Activated CD4-positive, alpha-beta T cell treated with anti-CD3 and anti-CD28 coated beads for 48 hours (primary cell): ENCODE results near the gene SMCO4.

Experiments used
- DNase-seq: peaks from one replicate; pipeline ENCODE4 v3.0.0-alpha.2; 2020

Gene SMCO4

GRCh38 chr11:93526641-93527583, 16.3 kb downstream of the SMCO4 start:
- DNase-seq = no peak

- no peak for DNase-seq
These were observed 16.9 kb downstream of the SMCO4 start for GRCh38 chr11:93526346-93526633.

- DNase-seq = no peak
These were observed 17.4 kb downstream of the SMCO4 start for GRCh38 chr11:93525601-93526345.

GRCh38 chr11:93524858-93525257, 18.3 kb downstream of the SMCO4 start:
- no peak for DNase-seq

GRCh38 chr11:93524173-93524536, 19.0 kb downstream of the SMCO4 start:
- no peak for DNase-seq

- no peak for DNase-seq
These were observed 22.3 kb downstream of the SMCO4 start for GRCh38 chr11:93520726-93521509.

- no peak for DNase-seq
These were observed 24.0 kb downstream of the SMCO4 start for GRCh38 chr11:93519179-93519578.

GRCh38 chr11:93518081-93518480, 25.1 kb downstream of the SMCO4 start:
- no peak for DNase-seq

- no peak for DNase-seq
These were observed 25.6 kb downstream of the SMCO4 start for GRCh38 chr11:93517611-93518010.

GRCh38 chr11:93517041-93517440, 26.1 kb downstream of the SMCO4 start:
- DNase-seq = no peak

GRCh38 chr11:93515441-93516025, 27.7 kb downstream of the SMCO4 start:
- DNase-seq = no peak

- DNase-seq = no peak
These were observed 28.5 kb downstream of the SMCO4 start for GRCh38 chr11:93514712-93515111.

- no peak for DNase-seq
These were observed 29.4 kb downstream of the SMCO4 start for GRCh38 chr11:93513772-93514171.

GRCh38 chr11:93512949-93513667, 30.1 kb downstream of the SMCO4 start:
- DNase-seq = no peak

- peak; percentile 15 for DNase-seq
These were observed 31.1 kb downstream of the SMCO4 start for GRCh38 chr11:93512073-93512475.

GRCh38 chr11:93510196-93510873, 32.9 kb downstream of the SMCO4 start:
- DNase-seq = no peak

GRCh38 chr11:93507517-93507916, 35.7 kb downstream of the SMCO4 start:
- no peak for DNase-seq

- no peak for DNase-seq
These were observed 37.5 kb downstream of the SMCO4 start for GRCh38 chr11:93505703-93506102.

GRCh38 chr11:93504110-93505095, 38.8 kb downstream of the SMCO4 start:
- DNase-seq = no peak

- DNase-seq = no peak
These were observed 41.3 kb downstream of the SMCO4 start for GRCh38 chr11:93501856-93502255.

- no peak for DNase-seq
These were observed 42.4 kb downstream of the SMCO4 start for GRCh38 chr11:93500759-93501158.
